GM18870 (cell line): Measurements from ENCODE around the gene PRRT4.
A peak's percentile ranks its signal among the peaks of the same experiment; 100 is the strongest.

ENCODE experiments used
- ATAC-seq: cut with Tn5 transposase; IDR thresholded peaks from one replicate; pipeline ENCODE4 v1.9.1; 2021; ENCODE audit warnings: moderate library complexity; ENCODE audit not compliant: unreplicated experiment

Gene PRRT4

GRCh38 chr7:128395748-128396147 is 34.3 kb upstream of the PRRT4 start:
- ATAC-seq: no peak

GRCh38 chr7:128394904-128395496 is 33.5 kb upstream of the PRRT4 start:
- ATAC-seq: no peak

- ATAC-seq: no peak
These were observed 32.2 kb upstream of the PRRT4 start for GRCh38 chr7:128393526-128394330.

- no peak for ATAC-seq
These were observed 31.2 kb upstream of the PRRT4 start for GRCh38 chr7:128392446-128393327.

GRCh38 chr7:128391805-128392204 is 30.3 kb upstream of the PRRT4 start:
- no peak for ATAC-seq

GRCh38 chr7:128390871-128391565 is 29.5 kb upstream of the PRRT4 start:
- ATAC-seq: no peak

- no peak for ATAC-seq
These were observed 28.3 kb upstream of the PRRT4 start for GRCh38 chr7:128389618-128390329.

- ATAC-seq: no peak
These were observed 27.7 kb upstream of the PRRT4 start for GRCh38 chr7:128389085-128389617.

GRCh38 chr7:128388145-128388485 is 26.6 kb upstream of the PRRT4 start:
- no peak for ATAC-seq

- peak; percentile 48 for ATAC-seq
These were observed 26.0 kb upstream of the PRRT4 start for GRCh38 chr7:128387216-128388144.

GRCh38 chr7:128385988-128386925 is 24.8 kb upstream of the PRRT4 start:
- no peak for ATAC-seq

- ATAC-seq: no peak
These were observed 23.2 kb upstream of the PRRT4 start for GRCh38 chr7:128384726-128385125.

- no peak for ATAC-seq
These were observed 22.3 kb upstream of the PRRT4 start for GRCh38 chr7:128383776-128384175.

- ATAC-seq: no peak
These were observed 19.8 kb upstream of the PRRT4 start for GRCh38 chr7:128381161-128381821.

GRCh38 chr7:128380483-128381106 is 19.1 kb upstream of the PRRT4 start:
- no peak for ATAC-seq

GRCh38 chr7:128379900-128380479 is 18.5 kb upstream of the PRRT4 start:
- ATAC-seq: no peak

GRCh38 chr7:128378637-128379036 is 17.1 kb upstream of the PRRT4 start:
- ATAC-seq: no peak
